Measurements from ENCODE around the gene CDYL.

GRCh38 chr6:4931530-4932227 is 155.5 kb downstream of the CDYL start:
- TF ChIP-seq CTCF (IDR thresholded peaks at IDR 0.05) (no peak), POLR2A (IDR thresholded peaks at IDR 0.05) (no peak), EP300 (IDR thresholded peaks at IDR 0.05) (no peak)

Data from ovary (tissue), 3 donors.